BLaER1 treated with 17β-estradiol and CSF1 and Interleukin-3, amounts not matched to agents 10 nM and 100 nM (cell line): ENCODE results near the gene BRMS1L.
"Not testable (repeated sequence)": the region's sequence is repeated elsewhere in the genome, so short reads cannot be mapped to it uniquely, and the experiment has no call there.

ENCODE experiments used
- H3K27ac ChIP-seq, 11 experiments: shearing (Covaris generic); formaldehyde crosslinking; 2 replicates each; pipeline ENCODE4 v1.8.1; 2022
- H3K27me3 ChIP-seq, 11 experiments: shearing (Covaris generic); formaldehyde crosslinking; 2 replicates each; pipeline ENCODE4 v1.8.1; 2022
- H3K36me3 ChIP-seq, 11 experiments: shearing (Covaris generic); formaldehyde crosslinking; 2 replicates each; pipeline ENCODE4 v1.8.1; 2022
- H3K4me1 ChIP-seq, 10 experiments: shearing (Covaris generic); formaldehyde crosslinking; 2 replicates each; pipeline ENCODE4 v1.8.1; 2022
- H3K4me2 ChIP-seq, 11 experiments: shearing (Covaris generic); formaldehyde crosslinking; 2 replicates each; pipeline ENCODE4 v1.8.1; 2022
- H3K4me3 ChIP-seq, 10 experiments: shearing (Covaris generic); formaldehyde crosslinking; 2 replicates each; pipeline ENCODE4 v1.8.1; 2022
- H3K9ac ChIP-seq, 11 experiments: shearing (Covaris generic); formaldehyde crosslinking; 2 replicates each; pipeline ENCODE4 v1.8.1; 2022
- H3K9me3 ChIP-seq, 11 experiments: shearing (Covaris generic); formaldehyde crosslinking; replicated peaks in 1 of 11; 2 replicates each; pipeline ENCODE4 v1.8.1; 2022
- H4K20me1 ChIP-seq, 11 experiments: shearing (Covaris generic); formaldehyde crosslinking; 2 replicates each; pipeline ENCODE4 v1.8.1; 2022
- Cebpa-rat ChIP-seq, 11 experiments: shearing (Covaris generic); IDR thresholded peaks; 2 replicates each; pipeline ENCODE4 v1.8.1; 2022

Gene BRMS1L, protein sequence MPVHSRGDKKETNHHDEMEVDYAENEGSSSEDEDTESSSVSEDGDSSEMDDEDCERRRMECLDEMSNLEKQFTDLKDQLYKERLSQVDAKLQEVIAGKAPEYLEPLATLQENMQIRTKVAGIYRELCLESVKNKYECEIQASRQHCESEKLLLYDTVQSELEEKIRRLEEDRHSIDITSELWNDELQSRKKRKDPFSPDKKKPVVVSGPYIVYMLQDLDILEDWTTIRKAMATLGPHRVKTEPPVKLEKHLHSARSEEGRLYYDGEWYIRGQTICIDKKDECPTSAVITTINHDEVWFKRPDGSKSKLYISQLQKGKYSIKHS

DNA sequence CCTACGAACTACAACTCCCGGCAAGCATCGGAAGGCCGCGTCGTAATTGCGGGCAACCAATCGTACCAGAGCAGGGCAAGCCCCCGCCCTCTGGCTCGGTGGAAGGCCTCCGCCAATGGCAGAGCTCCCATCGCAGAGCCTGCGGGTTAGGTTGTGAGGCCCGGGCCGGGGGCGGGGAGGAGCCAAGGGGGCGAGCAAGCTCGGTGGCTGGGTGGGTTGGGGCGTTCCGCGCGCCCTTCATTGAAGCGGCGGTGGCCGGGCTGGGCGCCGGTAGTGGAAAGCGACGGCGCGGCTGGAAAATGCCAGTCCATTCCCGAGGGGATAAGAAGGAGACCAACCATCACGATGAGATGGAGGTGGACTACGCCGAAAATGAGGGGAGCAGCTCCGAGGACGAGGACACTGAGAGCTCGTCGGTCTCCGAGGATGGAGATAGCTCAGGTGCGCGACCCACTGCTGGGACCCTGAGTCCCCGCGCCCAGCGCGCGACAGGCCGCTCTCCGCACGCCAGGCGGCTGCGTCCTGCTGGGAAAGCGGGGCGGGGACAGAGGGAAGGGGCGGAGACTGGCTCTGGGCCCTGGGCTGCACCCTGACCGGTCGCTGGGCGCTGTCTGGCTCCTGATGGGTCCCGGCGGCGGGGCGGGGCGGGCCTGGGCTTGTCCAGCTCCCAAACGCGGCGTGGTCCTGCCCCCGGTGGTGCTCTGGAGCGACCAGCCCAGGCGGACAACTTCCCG, at the start of gene BRMS1L:
Gene BRMS1L (plus strand): TSS at position 121 of the 734 bp plus-strand sequence. CDS start 179 bp downstream, at position 300.
- Histone ChIP-seq H3K9me3 (no peaks in the 10 kb centered on the region), H3K4me1 (peaks cover 8 to 18% (median 14%) of the 10 kb centered on the region in 10 experiments), H3K9ac (peak within 1 kb of the TSS; percentile 87 to 95 (median 90)), H3K27ac (peak within 1 kb of the TSS; percentile 79 to 96 (median 87)), H3K27me3 (no peaks in the 10 kb centered on the region), H3K36me3 (peaks cover 1 to 11% (median 5%) of the 10 kb centered on the region in 11 experiments; a peak in 19 of 22 replicates), H3K4me2 (peak within 1 kb of the TSS; percentile 76 to 91 (median 87)), H4K20me1 (peaks cover 0 to 30% (median 9%) of the 10 kb centered on the region in 11 experiments; a peak in 6 of 22 replicates), H3K4me3 (peak within 1 kb of the TSS; percentile 79 to 94 (median 87))
- no peak for TF ChIP-seq Cebpa-rat (IDR thresholded peaks at IDR 0.05)

DNA sequence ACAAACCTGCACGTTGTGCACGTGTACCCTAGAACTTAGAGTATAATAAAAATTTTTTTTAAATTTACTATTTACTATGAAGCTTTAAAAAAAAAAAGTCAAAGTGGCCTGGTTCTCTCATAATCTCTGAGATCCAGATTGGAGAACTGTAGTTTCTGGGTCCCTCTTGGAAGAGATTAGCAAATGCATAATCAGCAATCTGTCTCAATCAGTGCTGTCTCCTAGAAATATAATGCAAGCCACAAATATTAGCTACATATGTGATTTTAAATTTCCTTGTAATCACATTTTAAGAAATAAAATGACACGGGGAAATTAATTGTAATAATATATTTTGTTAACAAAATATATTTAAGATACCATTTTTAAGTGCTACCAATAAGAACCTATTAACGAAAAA, 49.3 kb upstream of the BRMS1L start:
- Histone ChIP-seq H3K4me1 (no peaks in the 10 kb centered on the region), H3K27ac (no peak overlapping the region), H3K36me3 (no peaks in the 10 kb centered on the region; a peak in 1 of 22 replicates), H3K9me3 (peaks cover 19 to 25% (median 23%) of the 10 kb centered on the region in 11 experiments; a peak in 21 of 22 replicates), H4K20me1 (peaks cover 0 to 13% (median 0%) of the 10 kb centered on the region in 11 experiments; a peak in 3 of 22 replicates), H3K4me2 (no peak overlapping the region), H3K4me3 (no peak overlapping the region), H3K27me3 (no peaks in the 10 kb centered on the region), H3K9ac (no peak overlapping the region)
- TF ChIP-seq Cebpa-rat (IDR thresholded peaks at IDR 0.05): no peak

DNA sequence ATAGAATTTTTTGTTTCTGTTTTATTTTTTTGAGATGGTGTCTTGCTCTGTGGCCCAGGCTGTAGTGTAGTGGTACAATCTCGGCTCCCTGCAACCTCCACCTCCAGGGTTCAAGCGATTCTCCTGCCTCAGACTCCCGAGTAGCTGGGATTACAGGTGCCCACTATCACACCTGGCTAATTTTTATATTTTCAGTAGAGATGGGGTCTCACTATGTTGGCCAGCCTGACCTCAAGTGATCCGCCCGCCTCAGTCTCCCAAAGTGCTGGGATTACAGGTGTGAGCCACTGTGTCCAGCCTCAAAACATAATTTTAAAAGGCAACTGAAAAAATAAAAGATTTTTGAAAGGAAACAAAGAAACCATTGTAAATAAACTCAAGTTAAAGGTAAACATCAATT, 48.6 kb upstream of the BRMS1L start:
- H3K4me1 ChIP-seq, H3K9ac ChIP-seq, H3K4me2 ChIP-seq, H3K27me3 ChIP-seq, H3K27ac ChIP-seq, H3K4me3 ChIP-seq, H3K36me3 ChIP-seq: not testable (repeated sequence)
- peaks cover 0 to 14% (median 0%) of the 10 kb centered on the region in 11 experiments; a peak in 3 of 22 replicates for H4K20me1 ChIP-seq
- H3K9me3 ChIP-seq: peaks cover 19 to 32% (median 25%) of the 10 kb centered on the region in 11 experiments; a peak in 21 of 22 replicates

DNA sequence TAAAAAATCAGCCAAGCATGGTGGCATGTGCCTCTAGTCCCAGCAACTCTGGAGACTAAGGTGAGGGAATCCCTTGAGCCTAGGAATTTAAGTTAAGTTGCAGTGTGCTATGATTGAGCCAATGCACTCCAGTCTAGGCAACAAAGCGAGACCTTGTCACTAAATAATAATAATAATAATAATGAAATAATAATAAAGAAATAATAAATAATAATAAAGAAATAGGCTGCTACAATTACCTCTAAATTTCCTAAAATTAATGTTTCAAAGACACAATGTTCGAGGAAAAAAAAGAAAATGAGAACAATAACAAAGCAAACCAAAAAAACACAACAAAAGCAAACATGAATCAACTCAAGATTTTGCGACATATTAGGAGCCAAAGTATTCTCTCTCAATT, 46.8 kb upstream of the BRMS1L start:
- Histone ChIP-seq H3K4me3 (no peak overlapping the region), H3K27ac (no peak overlapping the region), H3K4me2 (no peak overlapping the region), H4K20me1 (peaks cover 0 to 16% (median 0%) of the 10 kb centered on the region in 11 experiments; a peak in 4 of 22 replicates), H3K4me1 (no peaks in the 10 kb centered on the region), H3K9me3 (peaks cover 19 to 36% (median 28%) of the 10 kb centered on the region in 11 experiments; a peak in 21 of 22 replicates), H3K9ac (no peak overlapping the region), H3K27me3 (no peaks in the 10 kb centered on the region), H3K36me3 (no peaks in the 10 kb centered on the region; a peak in 1 of 22 replicates)
- TF ChIP-seq Cebpa-rat (IDR thresholded peaks at IDR 0.05): no peak

DNA sequence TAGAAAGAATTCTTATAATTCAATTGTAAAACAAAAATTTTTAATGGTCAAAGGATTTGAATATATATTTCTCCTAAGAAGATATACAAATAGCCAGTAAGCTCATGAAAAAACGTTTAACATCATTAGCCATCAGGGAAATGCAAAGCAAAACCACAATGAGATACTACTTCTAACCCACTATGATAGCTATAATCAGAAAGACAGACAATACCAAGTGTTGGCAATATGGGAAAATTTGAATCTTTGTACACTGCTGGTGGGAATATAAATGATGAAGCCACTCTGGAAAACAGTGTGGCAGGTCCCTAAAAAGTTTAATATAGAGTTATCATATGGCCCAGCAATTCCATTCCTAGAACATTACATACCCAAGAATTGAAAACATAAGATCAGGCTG, 42.4 kb upstream of the BRMS1L start:
- no peak overlapping the region for H3K4me3 ChIP-seq
- no peak overlapping the region for H3K9ac ChIP-seq
- no peaks in the 10 kb centered on the region for H3K4me1 ChIP-seq
- no peaks in the 10 kb centered on the region for H3K27me3 ChIP-seq
- TF ChIP-seq Cebpa-rat (IDR thresholded peaks at IDR 0.05): no peak
- H3K27ac ChIP-seq: no peak overlapping the region
- peaks cover 0 to 11% (median 0%) of the 10 kb centered on the region in 11 experiments; a peak in 4 of 22 replicates for H4K20me1 ChIP-seq
- peaks cover 19 to 36% (median 28%) of the 10 kb centered on the region in 11 experiments; a peak in 21 of 22 replicates for H3K9me3 ChIP-seq
- no peak overlapping the region for H3K4me2 ChIP-seq
- H3K36me3 ChIP-seq: no peaks in the 10 kb centered on the region

DNA sequence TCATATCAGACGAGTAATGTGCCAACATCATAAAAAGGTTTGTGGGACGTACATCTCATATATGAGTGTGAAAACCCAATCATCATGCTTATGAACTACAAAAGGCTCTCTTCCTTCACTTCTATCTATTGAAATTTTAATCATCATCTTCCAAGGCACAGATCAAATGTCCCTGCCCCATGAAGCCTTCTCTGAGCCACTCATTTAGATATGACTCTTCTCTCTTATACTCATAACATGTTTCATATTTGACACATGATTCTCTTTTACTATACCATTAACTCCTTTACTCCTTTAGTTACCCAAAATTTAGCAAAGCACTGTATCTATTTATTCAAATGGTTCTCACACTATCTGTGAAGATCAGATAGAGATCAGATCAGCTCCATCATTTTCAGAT, 39.3 kb upstream of the BRMS1L start:
- H3K27me3 ChIP-seq: no peaks in the 10 kb centered on the region
- no peak overlapping the region for H3K4me3 ChIP-seq
- no peak overlapping the region for H3K9ac ChIP-seq
- H3K27ac ChIP-seq: no peak overlapping the region
- peaks cover 0 to 12% (median 6%) of the 10 kb centered on the region in 11 experiments; a peak in 9 of 22 replicates for H3K9me3 ChIP-seq
- no peaks in the 10 kb centered on the region; a peak in 1 of 22 replicates for H3K36me3 ChIP-seq
- H3K4me1 ChIP-seq: no peaks in the 10 kb centered on the region
- H4K20me1 ChIP-seq: peaks cover 0 to 8% (median 0%) of the 10 kb centered on the region in 11 experiments; a peak in 3 of 22 replicates
- TF ChIP-seq Cebpa-rat (IDR thresholded peaks at IDR 0.05): no peak
- H3K4me2 ChIP-seq: no peak overlapping the region

DNA sequence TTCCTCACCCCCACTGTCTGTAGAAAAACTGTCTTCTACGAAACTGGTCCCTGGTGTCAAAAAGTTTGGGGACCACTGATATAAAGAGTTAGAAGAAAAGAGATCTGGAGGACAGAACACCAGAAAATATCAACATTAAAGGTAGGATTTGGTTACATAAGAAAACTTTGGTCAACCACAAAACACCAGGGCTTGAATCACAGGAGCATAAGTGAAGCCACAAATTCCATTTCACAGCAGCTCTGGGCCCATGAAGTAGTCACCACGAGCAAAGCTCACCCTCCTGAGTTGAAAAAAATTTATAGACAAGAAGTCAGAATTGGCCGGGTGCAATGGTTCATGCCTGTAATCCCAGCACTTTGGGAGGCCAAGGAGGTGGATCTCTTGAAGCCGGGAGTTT, 36.5 kb upstream of the BRMS1L start:
- no peak overlapping the region for H3K4me2 ChIP-seq
- H3K9me3 ChIP-seq: no peaks in the 10 kb centered on the region; a peak in 1 of 22 replicates
- no peak overlapping the region for H3K27ac ChIP-seq
- no peaks in the 10 kb centered on the region for H3K27me3 ChIP-seq
- H3K4me3 ChIP-seq: no peak overlapping the region
- H3K4me1 ChIP-seq: no peaks in the 10 kb centered on the region
- no peak for TF ChIP-seq Cebpa-rat (IDR thresholded peaks at IDR 0.05)
- H4K20me1 ChIP-seq: peaks cover 0 to 8% (median 0%) of the 10 kb centered on the region in 11 experiments; a peak in 2 of 22 replicates
- H3K9ac ChIP-seq: no peak overlapping the region
- H3K36me3 ChIP-seq: no peaks in the 10 kb centered on the region; a peak in 2 of 22 replicates

DNA sequence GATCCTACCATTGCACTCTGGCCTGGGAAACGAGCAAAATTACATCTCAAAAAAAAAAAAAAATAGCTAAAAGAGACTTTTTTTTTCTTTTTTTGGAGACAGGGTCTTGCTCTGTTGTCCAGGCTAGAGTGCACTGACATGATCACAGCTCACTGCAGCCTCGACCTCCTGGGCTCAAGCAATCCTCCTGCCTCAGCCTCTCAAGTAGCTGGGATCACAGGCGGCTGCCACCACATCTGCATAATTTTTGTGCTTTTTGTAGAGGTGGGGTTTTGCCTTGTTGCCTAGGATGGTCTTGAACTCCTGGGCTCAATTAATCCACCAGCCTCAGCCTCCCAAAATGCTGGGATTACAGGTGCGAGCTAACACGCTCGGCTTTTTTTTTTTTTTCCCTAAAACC, 28.3 kb upstream of the BRMS1L start:
- Histone ChIP-seq H3K4me2 (no peak overlapping the region), H3K4me1 (no peaks in the 10 kb centered on the region), H3K4me3 (no peak overlapping the region), H3K36me3 (0 out of 22 replicates have a peak, but pooled peaks cover 0 to 4% (median 0%) of the 10 kb centered on the region in 11 experiments), H3K9ac (no peak overlapping the region), H4K20me1 (peaks cover 0 to 36% (median 4%) of the 10 kb centered on the region in 11 experiments; a peak in 12 of 22 replicates), H3K27ac (no peak overlapping the region), H3K9me3 (no peaks in the 10 kb centered on the region), H3K27me3 (no peaks in the 10 kb centered on the region)
- no peak for TF ChIP-seq Cebpa-rat (IDR thresholded peaks at IDR 0.05)
